ENCODE results near the gene UFSP1.

The UFSP1 gene

DNA sequence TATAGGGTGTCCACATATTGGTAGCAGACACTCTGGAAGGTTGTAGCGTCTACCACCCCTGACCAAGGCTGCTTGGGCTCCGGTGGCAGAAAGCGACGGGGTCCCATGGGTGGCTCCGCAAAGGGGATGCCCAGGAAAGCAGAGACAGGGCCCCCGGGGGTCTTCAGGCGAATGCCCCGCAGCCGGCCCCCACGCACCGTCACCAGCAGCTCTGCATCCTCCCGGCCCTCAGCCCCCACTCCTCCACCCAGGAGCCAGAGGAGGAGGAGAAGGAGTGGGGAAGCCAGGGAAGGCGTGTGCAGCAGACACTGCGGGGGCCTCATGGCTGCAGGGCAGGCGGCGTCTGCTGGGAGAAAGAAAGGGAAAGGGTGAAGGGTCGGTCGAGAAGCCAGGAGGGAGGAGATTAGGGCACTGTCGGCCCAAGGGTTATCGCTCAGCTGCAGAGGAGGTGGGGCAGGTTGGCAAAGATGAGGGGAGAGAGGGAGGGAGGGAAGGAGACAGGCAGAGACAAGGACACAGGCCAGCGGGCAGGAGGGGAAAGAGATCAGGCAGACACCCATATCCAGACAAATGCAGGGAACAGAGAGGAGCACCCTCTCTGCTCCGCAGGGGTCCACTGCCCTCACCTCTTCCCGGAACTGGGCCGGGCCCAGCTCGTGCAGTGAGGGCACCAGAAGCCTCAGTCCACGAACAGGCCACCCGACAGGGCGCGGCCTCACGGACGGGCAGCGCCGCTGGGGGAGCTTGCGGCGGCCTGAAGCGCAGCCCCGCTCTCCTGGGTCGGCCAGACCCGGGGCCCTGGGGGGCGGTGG is 4.6 kb upstream of the UFSP1 start:
- no peak for DNase-seq
- H3K4me1 ChIP-seq (ENCODE audit: insufficient read depth, low read length): peaks cover 16% of the 10 kb centered on the region
- no peak for TF ChIP-seq EZH2 (IDR thresholded peaks at IDR 0.05; ENCODE audit: borderline replicate concordance, low read depth, low read length, severe bottlenecking)
- TF ChIP-seq, protein P1, sequence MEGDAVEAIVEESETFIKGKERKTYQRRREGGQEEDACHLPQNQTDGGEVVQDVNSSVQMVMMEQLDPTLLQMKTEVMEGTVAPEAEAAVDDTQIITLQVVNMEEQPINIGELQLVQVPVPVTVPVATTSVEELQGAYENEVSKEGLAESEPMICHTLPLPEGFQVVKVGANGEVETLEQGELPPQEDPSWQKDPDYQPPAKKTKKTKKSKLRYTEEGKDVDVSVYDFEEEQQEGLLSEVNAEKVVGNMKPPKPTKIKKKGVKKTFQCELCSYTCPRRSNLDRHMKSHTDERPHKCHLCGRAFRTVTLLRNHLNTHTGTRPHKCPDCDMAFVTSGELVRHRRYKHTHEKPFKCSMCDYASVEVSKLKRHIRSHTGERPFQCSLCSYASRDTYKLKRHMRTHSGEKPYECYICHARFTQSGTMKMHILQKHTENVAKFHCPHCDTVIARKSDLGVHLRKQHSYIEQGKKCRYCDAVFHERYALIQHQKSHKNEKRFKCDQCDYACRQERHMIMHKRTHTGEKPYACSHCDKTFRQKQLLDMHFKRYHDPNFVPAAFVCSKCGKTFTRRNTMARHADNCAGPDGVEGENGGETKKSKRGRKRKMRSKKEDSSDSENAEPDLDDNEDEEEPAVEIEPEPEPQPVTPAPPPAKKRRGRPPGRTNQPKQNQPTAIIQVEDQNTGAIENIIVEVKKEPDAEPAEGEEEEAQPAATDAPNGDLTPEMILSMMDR (IDR thresholded peaks at IDR 0.05; ENCODE audit: borderline replicate concordance, extremely low read depth, low read length, poor library complexity, severe bottlenecking): no peak
- no peaks in the 10 kb centered on the region for H4K20me1 ChIP-seq (ENCODE audit: insufficient read depth, low read length)
- no peak for ATAC-seq (ENCODE audit: insufficient read depth, low read depth)
- no peak overlapping the region for H3K4me2 ChIP-seq (ENCODE audit: insufficient read depth, low read length)
- no peaks in the 10 kb centered on the region for H3K9me3 ChIP-seq (ENCODE audit: insufficient read depth, low read length, severe bottlenecking)
- no peak overlapping the region for H3K9ac ChIP-seq (ENCODE audit: low read depth, low read length)
- peaks cover 3% of the 10 kb centered on the region; the same call in 1 of the 2 replicates for H3K36me3 ChIP-seq (ENCODE audit: insufficient read depth, low read length)
- no peak overlapping the region for H3K27ac ChIP-seq (ENCODE audit: low read length)
- no peak overlapping the region for H2AFZ ChIP-seq (ENCODE audit: low read depth, low read length)
- peaks cover 15% of the 10 kb centered on the region for H3K27me3 ChIP-seq (ENCODE audit: insufficient read depth, low read length, poor library complexity)
- H3K79me2 ChIP-seq (ENCODE audit: insufficient read depth, low read length): peaks cover 3% of the 10 kb centered on the region
- H3K4me3 ChIP-seq (ENCODE audit: low read depth in 1 of 2, low read length in 2 of 2): no peak overlapping the region

- H3K9me3 ChIP-seq (ENCODE audit: insufficient read depth, low read length, severe bottlenecking): no peaks in the 10 kb centered on the region
- H3K9ac ChIP-seq (ENCODE audit: low read depth, low read length): no peak overlapping the region
- TF ChIP-seq, protein P1 (IDR thresholded peaks at IDR 0.05; ENCODE audit: borderline replicate concordance, extremely low read depth, low read length, poor library complexity, severe bottlenecking): no peak
- no peak for TF ChIP-seq EZH2 (IDR thresholded peaks at IDR 0.05; ENCODE audit: borderline replicate concordance, low read depth, low read length, severe bottlenecking)
- peaks cover 10% of the 10 kb centered on the region for H3K36me3 ChIP-seq (ENCODE audit: insufficient read depth, low read length)
- H2AFZ ChIP-seq (ENCODE audit: low read depth, low read length): no peak overlapping the region
- DNase-seq (no peak), ATAC-seq (ENCODE audit: insufficient read depth, low read depth) (no peak)
- H3K79me2 ChIP-seq (ENCODE audit: insufficient read depth, low read length): peaks cover 10% of the 10 kb centered on the region
- no peak overlapping the region for H3K27ac ChIP-seq (ENCODE audit: low read length)
- H3K4me2 ChIP-seq (ENCODE audit: insufficient read depth, low read length): no peak overlapping the region
- no peak overlapping the region for H3K4me3 ChIP-seq (ENCODE audit: low read depth in 1 of 2, low read length in 2 of 2)
- peaks cover 5% of the 10 kb centered on the region; the same call in 1 of the 2 replicates for H4K20me1 ChIP-seq (ENCODE audit: insufficient read depth, low read length)
- peaks cover 15% of the 10 kb centered on the region for H3K27me3 ChIP-seq (ENCODE audit: insufficient read depth, low read length, poor library complexity)
- H3K4me1 ChIP-seq (ENCODE audit: insufficient read depth, low read length): peaks cover 24% of the 10 kb centered on the region
Observed at GRCh38 chr7:100893318-100893895, 3.9 kb upstream of the UFSP1 start.

DNA sequence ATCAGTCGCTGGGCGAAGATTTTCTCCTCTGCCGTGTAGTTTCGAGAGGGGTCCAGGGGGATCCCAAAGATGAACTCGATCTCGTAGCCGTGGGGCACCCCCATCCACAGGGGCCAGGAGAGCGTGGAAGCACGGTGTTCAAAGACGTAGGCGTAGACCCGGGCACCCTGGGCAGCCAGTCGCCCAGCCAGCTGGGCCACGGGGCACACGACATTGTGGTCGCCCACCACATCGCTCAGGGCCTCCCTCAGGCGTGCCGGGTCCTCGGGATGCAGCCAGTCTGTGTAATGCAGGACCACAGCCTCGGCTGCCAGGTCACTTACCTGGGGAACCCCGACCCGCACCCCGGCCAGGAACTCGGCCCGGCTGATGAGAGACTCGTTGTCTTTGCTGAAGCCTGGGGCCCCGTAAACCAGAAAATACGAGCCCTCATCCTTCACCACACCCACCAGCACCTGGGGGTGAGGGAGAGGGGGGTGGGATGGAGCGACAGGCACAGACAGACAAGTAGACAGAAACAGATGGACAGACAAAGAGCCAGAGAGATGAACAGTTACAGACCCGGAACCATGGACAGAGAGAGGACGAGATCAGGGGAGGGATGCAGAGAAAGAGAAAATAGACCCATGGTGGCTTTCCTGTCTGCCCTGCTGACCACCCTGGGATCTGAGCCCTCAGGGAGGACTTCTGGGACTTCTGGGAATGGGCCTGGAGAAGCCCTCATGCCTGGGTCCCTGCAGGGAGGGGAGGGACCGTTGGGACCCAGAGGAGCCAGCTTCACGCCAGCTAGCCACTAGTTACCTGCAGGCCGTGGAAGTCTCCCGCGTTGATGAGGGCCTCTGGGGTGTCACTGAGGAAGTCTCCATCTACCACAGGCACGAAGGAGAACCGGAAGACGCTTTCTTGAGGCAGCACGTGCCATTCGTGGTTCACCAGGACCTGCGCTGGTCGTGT is 3.1 kb upstream of the UFSP1 start:
- Histone ChIP-seq H2AFZ (ENCODE audit: low read depth, low read length) (no peak overlapping the region), H3K79me2 (ENCODE audit: insufficient read depth, low read length) (peaks cover 13% of the 10 kb centered on the region), H3K36me3 (ENCODE audit: insufficient read depth, low read length) (peaks cover 18% of the 10 kb centered on the region), H3K4me2 (ENCODE audit: insufficient read depth, low read length) (no peak overlapping the region), H3K4me3 (ENCODE audit: low read depth in 1 of 2, low read length in 2 of 2) (no peak overlapping the region), H3K9me3 (ENCODE audit: insufficient read depth, low read length, severe bottlenecking) (no peaks in the 10 kb centered on the region), H3K27me3 (ENCODE audit: insufficient read depth, low read length, poor library complexity) (peaks cover 15% of the 10 kb centered on the region), H3K9ac (ENCODE audit: low read depth, low read length) (no peak overlapping the region), H3K27ac (ENCODE audit: low read length) (no peak overlapping the region), H3K4me1 (ENCODE audit: insufficient read depth, low read length) (peaks cover 31% of the 10 kb centered on the region), H4K20me1 (ENCODE audit: insufficient read depth, low read length) (peaks cover 10% of the 10 kb centered on the region)
- no peak for DNase-seq
- ATAC-seq (ENCODE audit: insufficient read depth, low read depth): no peak
- TF ChIP-seq EZH2 (IDR thresholded peaks at IDR 0.05; ENCODE audit: borderline replicate concordance, low read depth, low read length, severe bottlenecking): no peak
- TF ChIP-seq, protein P1 (IDR thresholded peaks at IDR 0.05; ENCODE audit: borderline replicate concordance, extremely low read depth, low read length, poor library complexity, severe bottlenecking): no peak
